ENCODE measurements around the gene RBBP8NL.
A peak's percentile ranks its signal among the peaks of the same experiment; 100 is the strongest.

GRCh38 chr20:62360854-62361798 lies 66.2 kb downstream of the RBBP8NL start:
- no peak for TF ChIP-seq JUNB (IDR thresholded peaks at IDR 0.05)
- TF ChIP-seq, protein P1, sequence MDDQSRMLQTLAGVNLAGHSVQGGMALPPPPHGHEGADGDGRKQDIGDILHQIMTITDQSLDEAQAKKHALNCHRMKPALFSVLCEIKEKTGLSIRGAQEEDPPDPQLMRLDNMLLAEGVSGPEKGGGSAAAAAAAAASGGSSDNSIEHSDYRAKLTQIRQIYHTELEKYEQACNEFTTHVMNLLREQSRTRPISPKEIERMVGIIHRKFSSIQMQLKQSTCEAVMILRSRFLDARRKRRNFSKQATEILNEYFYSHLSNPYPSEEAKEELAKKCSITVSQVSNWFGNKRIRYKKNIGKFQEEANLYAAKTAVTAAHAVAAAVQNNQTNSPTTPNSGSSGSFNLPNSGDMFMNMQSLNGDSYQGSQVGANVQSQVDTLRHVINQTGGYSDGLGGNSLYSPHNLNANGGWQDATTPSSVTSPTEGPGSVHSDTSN (IDR thresholded peaks at IDR 0.05), result no peak; the same call in 1 of the 2 replicates
- TF ChIP-seq GATA3 (IDR thresholded peaks at IDR 0.05; ENCODE audit: borderline replicate concordance), result peak; percentile 62; the same call in 1 of the 2 replicates
- no peak for TF ChIP-seq FOSL2 (IDR thresholded peaks at IDR 0.05)
- no peak for TF ChIP-seq FOSL2 (CRISPR knock-in tag; IDR thresholded peaks at IDR 0.05)
- TF ChIP-seq RAD21 (conservative IDR thresholded peaks at IDR 0.05 in 1 of 2, IDR thresholded peaks at IDR 0.05 in 1 of 2), result no peak
- no peak for TF ChIP-seq ELK1 (IDR thresholded peaks at IDR 0.05; ENCODE audit: low read depth, low read length)
- TF ChIP-seq SMC3 (IDR thresholded peaks at IDR 0.05), result no peak
- no peak for TF ChIP-seq BHLHE40 (IDR thresholded peaks at IDR 0.05; ENCODE audit: low read depth, low read length)
- no peak for TF ChIP-seq SREBF2 (IDR thresholded peaks at IDR 0.05)
- TF ChIP-seq POLR2A (IDR thresholded peaks at IDR 0.05; ENCODE audit: low read length), result 0 out of 2 replicates have a peak, but pooled peaks have one; percentile 20
- no peak for TF ChIP-seq CTCF (IDR thresholded peaks at IDR 0.05)
- TF ChIP-seq MYC (IDR thresholded peaks at IDR 0.05; ENCODE audit: borderline replicate concordance, low read length), result no peak
- 0 out of 2 replicates have a peak, but pooled peaks have one; percentile 80 for TF ChIP-seq KDM1A (IDR thresholded peaks at IDR 0.05; ENCODE audit: low read depth)
